Keratinocyte (primary cell): ENCODE measurements around the gene PRKCA.

ENCODE experiments used
- CTCF ChIP-seq, 3 experiments: IDR thresholded peaks in 1 of 3; conservative IDR thresholded peaks in 1 of 3; optimal IDR thresholded peaks in 1 of 3; 2 replicates in 2 of 3; 3 replicates in 1 of 3; pipeline versions ENCODE3 to v1.5.1; 2011; ENCODE audit warnings: low read length in 3 of 3, mild to moderate bottlenecking in 3 of 3, moderate library complexity in 2 of 3, control low read depth in 1 of 3, inconsistent platforms in 1 of 3; ENCODE audit not compliant: insufficient read depth in 2 of 3; ENCODE audit errors: extremely low read depth in 1 of 3
- EZH2 ChIP-seq: IDR thresholded peaks from one replicate; pipeline ENCODE4 v1.6.1; 2012; ENCODE audit warnings: inconsistent platforms, mild to moderate bottlenecking, low read length, moderate library complexity

GRCh38 chr17:66717641-66718058 lies 415.2 kb downstream of the PRKCA start:
- no peak for TF ChIP-seq CTCF (optimal IDR thresholded peaks at IDR 0.05 in 1 of 3, IDR thresholded peaks at IDR 0.05 in 1 of 3, conservative IDR thresholded peaks at IDR 0.05 in 1 of 3; ENCODE audit: extremely low read depth in 1 of 3, insufficient read depth in 2 of 3, low read length in 3 of 3)
- no peak for TF ChIP-seq EZH2
